Large intestine (tissue), 3 donors: Measurements from ENCODE around the gene SPATC1L. TPM values are rescaled to one million over a fixed set of nuclear protein-coding genes. Genes with fewer than 3 reads are reported as not detected.

Source experiments
- DNase-seq, 2 donors: peaks; one replicate each; pipeline versions ENCODE4 v3.0.0 to v3.0.0-alpha.2; 2013
- H3K27ac ChIP-seq: one replicate; pipeline ENCODE4 v1.5.1; 2013; ENCODE audit warnings: low read length
- H3K27me3 ChIP-seq: 2 replicates; pipeline ENCODE4 v1.6.1; 2013; ENCODE audit warnings: low read length; ENCODE audit not compliant: control insufficient read depth, insufficient read depth
- H3K36me3 ChIP-seq: 2 replicates; pipeline ENCODE4 v1.6.1; 2013; ENCODE audit warnings: low read length; ENCODE audit not compliant: control insufficient read depth, insufficient read depth
- H3K4me1 ChIP-seq: one replicate; pipeline ENCODE4 v1.6.1; 2013; ENCODE audit warnings: low read length; ENCODE audit not compliant: control insufficient read depth, insufficient read depth
- H3K4me3 ChIP-seq: one replicate; pipeline ENCODE4 v1.5.1; 2013; ENCODE audit warnings: low read length
- H3K9me3 ChIP-seq: one replicate; pipeline ENCODE4 v1.6.1; 2013; ENCODE audit warnings: mild to moderate bottlenecking, low read depth, low read length, moderate library complexity; ENCODE audit not compliant: control insufficient read depth
- WGBS: methylation state at CpG from one replicate; pipeline ENCODE4 v1.1.5; 2013; ENCODE audit warnings: low lambda C conversion rate; ENCODE audit not compliant: insufficient coverage; 5-methylcytosine and 5-hydroxymethylcytosine counted together
- polyA plus RNA-seq: library from polyadenylated mRNA; unstranded; fragments of 120-200 nt; gene quantifications from one replicate; pipeline ENCODE4 v1.2.1, GENCODE V29; 2013

SPATC1L gene
- polyA plus RNA-seq, 1 donor = 13.2 TPM

DNA sequence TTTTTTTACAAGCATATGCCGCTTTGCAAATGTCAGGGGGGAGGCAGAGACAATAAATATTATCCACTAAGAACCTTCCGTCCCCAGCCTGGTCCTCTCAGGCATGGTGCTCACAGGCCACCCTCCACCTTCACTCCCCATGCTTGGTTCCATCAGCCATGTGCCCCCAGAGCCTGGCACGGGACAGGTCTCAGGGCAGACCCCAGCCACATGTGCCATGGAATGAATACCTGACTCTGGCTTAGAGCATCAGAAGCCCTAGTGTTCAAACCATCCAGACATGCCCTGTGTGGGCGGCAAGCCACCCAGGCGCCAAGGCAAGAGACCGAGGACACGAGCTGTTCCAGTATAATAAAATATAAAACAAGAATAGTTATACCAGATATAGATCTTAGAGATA is 39.0 kb upstream of the SPATC1L start:
- no peak overlapping the region for H3K27ac ChIP-seq
- peaks cover 6% of the 10 kb centered on the region for H3K4me1 ChIP-seq
- no peak for DNase-seq

DNA sequence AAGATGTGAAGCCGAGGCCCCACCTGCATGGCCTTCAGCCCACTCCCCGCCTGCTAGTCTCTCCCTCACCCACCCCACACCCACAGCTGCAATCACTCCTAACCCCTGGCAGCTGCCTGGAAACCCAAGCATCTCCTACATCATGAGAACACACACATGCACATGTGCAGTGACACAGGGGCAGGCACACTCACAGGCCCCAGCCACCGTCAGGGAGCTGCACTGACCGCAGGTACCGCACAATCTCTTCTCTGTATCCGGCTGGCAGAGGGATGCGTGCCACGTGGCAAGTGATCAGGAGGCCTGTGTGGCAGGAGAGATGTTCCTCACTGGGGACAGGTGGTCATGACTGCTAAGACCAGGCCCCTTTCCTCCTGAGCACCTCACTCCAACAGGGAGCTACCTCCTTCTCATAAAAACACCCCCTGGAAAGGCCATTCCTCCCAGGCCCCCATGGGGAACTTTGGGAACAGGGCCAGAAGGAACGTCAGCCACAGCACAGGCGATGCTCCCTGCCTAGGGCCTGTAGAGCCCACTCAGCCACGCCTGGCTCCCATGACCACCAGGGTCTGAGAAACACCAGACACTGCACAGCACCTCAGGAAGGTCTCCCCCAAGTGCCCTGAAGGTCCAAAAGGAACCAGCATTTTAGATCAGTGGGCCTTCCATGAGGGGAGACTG is 38.3 kb upstream of the SPATC1L start:
- no CpG with 5 or more reads among the region's 11 CpGs for WGBS
- H3K9me3 ChIP-seq = no peaks in the 10 kb centered on the region
- H3K4me1 ChIP-seq = peaks cover 6% of the 10 kb centered on the region
- no peak overlapping the region for H3K4me3 ChIP-seq
- peaks cover 26% of the 10 kb centered on the region for H3K36me3 ChIP-seq
- no peak for DNase-seq
- no peak overlapping the region for H3K27ac ChIP-seq
- H3K27me3 ChIP-seq = no peaks in the 10 kb centered on the region

More for the DNA sequence above, 39.0 kb upstream of the SPATC1L start:
- H3K36me3 ChIP-seq = peaks cover 26% of the 10 kb centered on the region
- H3K4me3 ChIP-seq = no peak overlapping the region
- H3K9me3 ChIP-seq = no peaks in the 10 kb centered on the region
- no peaks in the 10 kb centered on the region for H3K27me3 ChIP-seq
- WGBS = no CpG with 5 or more reads among the region's 7 CpGs

DNA sequence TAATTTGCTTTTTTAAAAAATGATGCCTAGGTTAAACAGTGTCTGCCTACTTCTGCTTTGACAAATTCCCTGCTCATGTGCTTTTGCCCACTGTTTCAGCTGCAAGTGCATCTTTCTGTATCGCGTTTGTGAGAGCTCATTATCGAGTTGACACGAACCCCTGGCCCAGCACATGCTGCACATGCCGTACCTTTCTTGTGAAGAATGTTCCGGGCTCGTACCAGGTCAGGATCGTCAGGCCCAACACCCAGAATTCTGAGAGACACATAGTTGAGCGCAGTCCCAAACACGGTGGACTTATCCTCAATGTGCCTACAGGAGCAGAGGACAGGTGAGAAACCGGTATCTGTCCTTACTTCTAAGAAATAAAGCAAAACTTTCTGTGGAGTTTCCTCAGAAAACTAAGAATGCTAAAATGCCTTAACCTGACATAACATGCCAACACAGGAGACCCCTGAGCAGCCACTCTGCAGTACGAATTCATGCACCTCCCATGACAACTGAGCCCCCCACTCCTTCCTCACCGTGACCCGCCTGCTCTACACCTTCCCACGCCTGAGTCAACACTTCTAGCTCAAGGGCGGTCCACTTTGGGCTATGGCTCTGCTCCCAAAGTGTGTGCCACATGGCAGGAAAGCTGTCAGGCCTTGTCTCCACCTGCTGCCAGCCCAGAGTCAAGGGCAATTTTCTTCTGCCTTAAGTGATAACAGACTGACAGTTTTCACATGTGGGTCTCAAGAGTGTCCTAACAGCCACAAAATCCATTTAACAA is 37.6 kb upstream of the SPATC1L start:
- H3K36me3 ChIP-seq = peaks cover 26% of the 10 kb centered on the region
- H3K4me3 ChIP-seq = no peak overlapping the region
- no peaks in the 10 kb centered on the region for H3K27me3 ChIP-seq
- DNase-seq = no peak
- H3K4me1 ChIP-seq = peaks cover under 1% of the 10 kb centered on the region
- WGBS = no CpG with 5 or more reads among the region's 16 CpGs
- no peaks in the 10 kb centered on the region for H3K9me3 ChIP-seq
- no peak overlapping the region for H3K27ac ChIP-seq

GRCh38 chr21:46220847-46221246 is 36.6 kb upstream of the SPATC1L start:
- WGBS = no CpG with 5 or more reads among the region's 8 CpGs
- no peak for DNase-seq
- no peaks in the 10 kb centered on the region for H3K4me1 ChIP-seq
- H3K9me3 ChIP-seq = no peaks in the 10 kb centered on the region
- peaks cover 29% of the 10 kb centered on the region for H3K36me3 ChIP-seq
- H3K4me3 ChIP-seq = no peak overlapping the region
- no peak overlapping the region for H3K27ac ChIP-seq
- no peaks in the 10 kb centered on the region for H3K27me3 ChIP-seq

DNA sequence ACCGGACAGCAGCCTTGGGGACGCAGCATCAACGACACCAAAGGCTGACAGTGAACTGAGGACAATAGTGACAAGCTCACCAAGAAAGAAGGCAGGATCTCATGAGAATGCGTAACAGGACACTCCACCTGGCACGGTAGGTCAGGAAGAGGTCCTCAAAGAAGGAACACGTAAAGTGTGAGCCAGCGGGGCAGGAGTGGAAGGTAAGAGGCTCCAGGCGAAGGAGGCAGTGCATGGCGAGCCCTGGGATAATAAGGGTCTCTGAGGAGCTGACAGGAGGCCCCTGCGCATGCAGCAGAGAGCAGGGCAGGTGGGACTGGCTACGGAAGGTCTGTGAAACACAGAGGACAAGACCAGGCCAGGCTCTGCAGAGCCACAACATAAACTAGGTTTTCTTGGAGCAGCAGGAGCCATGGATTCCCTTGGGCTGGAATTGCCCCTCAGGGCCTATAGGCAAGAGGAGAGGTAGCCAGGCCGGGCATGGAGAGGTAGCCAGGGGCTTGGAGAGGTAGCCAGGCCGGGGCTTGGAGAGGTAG is 36.1 kb upstream of the SPATC1L start:
- Histone ChIP-seq H3K4me1 (no peaks in the 10 kb centered on the region), H3K27ac (no peak overlapping the region), H3K4me3 (no peak overlapping the region), H3K9me3 (no peaks in the 10 kb centered on the region), H3K27me3 (no peaks in the 10 kb centered on the region), H3K36me3 (peaks cover 29% of the 10 kb centered on the region)
- no peak for DNase-seq
- WGBS = 94% methylated on average over 3 of the region's 13 CpGs

- H3K27ac ChIP-seq = no peak overlapping the region
- no CpG with 5 or more reads among the region's 13 CpGs for WGBS
- no peaks in the 10 kb centered on the region for H3K9me3 ChIP-seq
Measured at GRCh38 chr21:46219591-46220239, 35.5 kb upstream of the SPATC1L start.

DNA sequence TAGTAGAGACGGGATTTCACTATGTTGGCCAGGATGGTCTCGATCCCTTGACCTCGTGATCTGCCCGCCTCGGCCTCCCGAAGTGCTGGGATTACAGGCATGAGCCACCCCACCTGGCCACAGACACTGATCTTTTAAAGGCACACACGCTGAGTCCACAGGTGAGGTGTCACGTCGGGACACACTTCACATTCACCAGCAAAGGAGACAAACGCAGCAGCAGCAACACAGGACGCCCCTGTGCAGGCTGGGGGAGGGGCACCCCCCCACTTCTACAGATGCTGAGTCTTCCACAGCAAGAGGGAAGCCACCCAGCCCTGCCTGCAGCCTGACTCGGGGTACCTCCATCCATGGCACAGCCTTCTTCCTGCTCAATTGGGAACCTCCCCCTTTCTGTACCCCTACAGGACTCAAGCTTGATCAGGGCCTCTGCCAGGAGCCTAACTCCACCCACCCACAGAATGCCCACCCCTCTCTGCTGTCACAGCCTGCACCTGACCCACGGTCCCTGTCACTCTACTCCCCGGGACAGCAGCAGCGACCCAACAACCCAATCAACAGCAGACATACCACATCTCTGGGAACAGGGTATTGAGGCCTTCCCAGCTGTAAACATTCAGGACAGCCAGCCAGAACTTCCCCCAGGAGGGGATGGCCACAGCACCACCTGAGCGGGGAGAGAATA is 34.8 kb upstream of the SPATC1L start:
- Histone ChIP-seq H3K9me3 (no peaks in the 10 kb centered on the region), H3K27me3 (no peaks in the 10 kb centered on the region), H3K27ac (no peak overlapping the region), H3K36me3 (peaks cover 34% of the 10 kb centered on the region), H3K4me1 (no peaks in the 10 kb centered on the region), H3K4me3 (no peak overlapping the region)
- DNase-seq = no peak
- no CpG with 5 or more reads among the region's 16 CpGs for WGBS

More at GRCh38 chr21:46219591-46220239, 35.5 kb upstream of the SPATC1L start:
- H3K4me1 ChIP-seq = no peaks in the 10 kb centered on the region
- no peaks in the 10 kb centered on the region for H3K27me3 ChIP-seq
- no peak for DNase-seq
- peaks cover 29% of the 10 kb centered on the region for H3K36me3 ChIP-seq
- H3K4me3 ChIP-seq = no peak overlapping the region

DNA sequence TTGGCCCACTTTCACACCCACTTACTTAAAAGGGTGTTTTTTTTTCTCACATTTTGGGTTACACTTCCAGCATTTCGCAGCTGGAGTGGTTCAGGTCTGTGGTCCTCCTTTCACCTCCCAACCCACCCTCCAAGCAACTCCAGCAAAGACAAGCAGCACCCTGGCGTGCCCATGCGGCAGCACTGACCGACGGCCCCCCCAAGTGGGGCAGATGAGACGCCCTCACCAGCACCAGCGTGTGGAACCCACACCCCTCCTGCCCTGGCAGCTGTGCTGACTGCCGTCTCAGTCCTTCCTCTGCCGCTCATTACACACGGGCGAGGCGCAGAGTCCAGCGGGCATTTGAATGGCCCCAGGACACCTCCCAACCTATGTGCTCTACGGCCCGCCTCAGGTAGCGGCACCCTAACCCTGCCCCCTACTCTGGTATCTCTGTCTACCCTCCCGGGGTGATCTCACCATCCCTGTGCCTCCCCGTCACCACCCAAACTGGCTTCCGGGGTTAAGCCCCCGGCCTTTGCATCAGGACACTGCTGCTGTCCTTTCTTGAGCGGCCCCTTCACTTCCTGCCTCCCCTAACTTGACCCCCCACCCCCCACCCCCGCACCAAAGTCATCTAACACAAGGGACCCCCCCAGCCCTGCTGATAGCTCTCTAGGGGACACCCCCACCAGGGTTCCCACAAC is 33.4 kb upstream of the SPATC1L start:
- no peak overlapping the region for H3K4me3 ChIP-seq
- DNase-seq = no peak
- no peaks in the 10 kb centered on the region for H3K4me1 ChIP-seq
- H3K27me3 ChIP-seq = no peaks in the 10 kb centered on the region
- H3K9me3 ChIP-seq = no peaks in the 10 kb centered on the region
- no CpG with 5 or more reads among the region's 22 CpGs for WGBS
- H3K27ac ChIP-seq = no peak overlapping the region
- H3K36me3 ChIP-seq = peaks cover 35% of the 10 kb centered on the region

- Histone ChIP-seq H3K4me1 (no peaks in the 10 kb centered on the region), H3K4me3 (no peak overlapping the region), H3K36me3 (peaks cover 23% of the 10 kb centered on the region), H3K27ac (no peak overlapping the region), H3K9me3 (no peaks in the 10 kb centered on the region), H3K27me3 (no peaks in the 10 kb centered on the region)
- no peak for DNase-seq
- WGBS = no CpG with 5 or more reads among the region's 16 CpGs
Measured at GRCh38 chr21:46216132-46216747, 32.0 kb upstream of the SPATC1L start.
